HG03159 (cell line): ENCODE data around the gene RNF183.

Experiments
- ATAC-seq: cut with Tn5 transposase; IDR thresholded peaks from one replicate; pipeline ENCODE4 v1.9.1; 2021; ENCODE audit warnings: mild to moderate bottlenecking, moderate library complexity; ENCODE audit not compliant: unreplicated experiment

The RNF183 gene

GRCh38 chr9:113302792-113303418 lies at the start of gene RNF183:
TSS of gene RNF183 (minus strand) at chr9:113303376. CDS start at chr9:113298184, 5,192 bp downstream.
- no peak for ATAC-seq

- ATAC-seq, result no peak
Observed at GRCh38 chr9:113352411-113352810, 49.2 kb upstream of the RNF183 start.

GRCh38 chr9:113352006-113352405 lies 48.8 kb upstream of the RNF183 start:
- no peak for ATAC-seq

- peak; percentile 39 for ATAC-seq
Observed at GRCh38 chr9:113350937-113351336, 47.8 kb upstream of the RNF183 start.

GRCh38 chr9:113350107-113350661 lies 47.0 kb upstream of the RNF183 start:
- ATAC-seq, result no peak

GRCh38 chr9:113349445-113350094 lies 46.4 kb upstream of the RNF183 start, which contains the start of gene BSPRY:
TSS of gene BSPRY (plus strand) at chr9:113349541. CDS start at chr9:113349580, 39 bp downstream.
- ATAC-seq, result no peak

GRCh38 chr9:113349066-113349444 lies 45.9 kb upstream of the RNF183 start:
- ATAC-seq, result no peak

GRCh38 chr9:113348437-113348836 lies 45.3 kb upstream of the RNF183 start:
- no peak for ATAC-seq

GRCh38 chr9:113345671-113346070 lies 42.5 kb upstream of the RNF183 start:
- ATAC-seq, result no peak

- ATAC-seq, result no peak
Observed at GRCh38 chr9:113345190-113345589, 42.0 kb upstream of the RNF183 start.

GRCh38 chr9:113343732-113344231 lies 40.6 kb upstream of the RNF183 start:
- no peak for ATAC-seq

GRCh38 chr9:113341712-113342410 lies 38.7 kb upstream of the RNF183 start:
- no peak for ATAC-seq

GRCh38 chr9:113340011-113340699 lies 37.0 kb upstream of the RNF183 start, which contains the start of gene WDR31:
TSS of gene WDR31 (minus strand) at chr9:113340275. CDS start at chr9:113332022, 8,253 bp downstream.
- peak; percentile 97 for ATAC-seq

- no peak for ATAC-seq
Observed at GRCh38 chr9:113337714-113338113, 34.5 kb upstream of the RNF183 start.

- no peak for ATAC-seq
Observed at GRCh38 chr9:113331780-113332179, 28.6 kb upstream of the RNF183 start.

- ATAC-seq, result no peak
Observed at GRCh38 chr9:113328045-113328782, 25.0 kb upstream of the RNF183 start.

- no peak for ATAC-seq
Observed at GRCh38 chr9:113326230-113326629, 23.1 kb upstream of the RNF183 start.

GRCh38 chr9:113322671-113323070 lies 19.5 kb upstream of the RNF183 start:
- no peak for ATAC-seq

GRCh38 chr9:113320051-113320450 lies 16.9 kb upstream of the RNF183 start:
- ATAC-seq, result no peak

GRCh38 chr9:113319054-113319453 lies 15.9 kb upstream of the RNF183 start:
- ATAC-seq, result no peak
